GM21528 (cell line): Measurements from ENCODE around the gene CEACAM1.
"Not testable (repeated sequence)": the region's sequence is repeated elsewhere in the genome, so short reads cannot be mapped to it uniquely, and the experiment has no call there.

ENCODE experiments used
- ATAC-seq: cut with Tn5 transposase; IDR thresholded peaks from one replicate; pipeline ENCODE4 v1.9.1; 2021; ENCODE audit warnings: mild to moderate bottlenecking, moderate library complexity; ENCODE audit not compliant: unreplicated experiment, low FRiP score

CEACAM1 gene

GRCh38 chr19:42514449-42514848 lies 13.8 kb downstream of the CEACAM1 start:
- no peak for ATAC-seq

DNA sequence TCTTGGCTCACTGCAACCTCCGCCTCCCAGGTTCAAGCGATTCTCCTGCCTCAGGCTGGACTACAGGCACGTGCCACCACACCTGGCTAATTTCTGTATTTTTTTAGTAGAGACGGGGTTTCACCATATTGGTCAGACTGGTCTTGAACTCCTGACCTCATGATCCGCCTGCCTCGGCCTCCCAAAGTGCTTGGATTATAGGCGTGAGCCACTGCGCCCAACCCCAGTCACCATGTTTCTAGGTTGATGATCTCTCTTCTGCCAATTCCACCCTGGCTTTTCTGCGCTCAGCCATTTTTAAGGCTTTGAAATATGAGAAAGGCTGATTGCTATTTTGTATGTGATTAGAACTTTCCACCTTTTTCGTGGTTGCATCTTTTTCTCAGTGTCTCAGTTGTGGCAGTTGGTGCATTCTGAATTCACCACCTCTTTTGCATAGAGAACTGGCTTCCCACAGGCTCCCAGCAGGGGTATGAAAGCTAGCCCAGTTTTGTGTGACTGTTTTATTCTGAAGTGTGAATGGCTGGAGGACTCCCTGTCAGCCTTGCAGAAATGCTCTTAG lies 15.5 kb downstream of the CEACAM1 start:
- peak; percentile 61 for ATAC-seq

DNA sequence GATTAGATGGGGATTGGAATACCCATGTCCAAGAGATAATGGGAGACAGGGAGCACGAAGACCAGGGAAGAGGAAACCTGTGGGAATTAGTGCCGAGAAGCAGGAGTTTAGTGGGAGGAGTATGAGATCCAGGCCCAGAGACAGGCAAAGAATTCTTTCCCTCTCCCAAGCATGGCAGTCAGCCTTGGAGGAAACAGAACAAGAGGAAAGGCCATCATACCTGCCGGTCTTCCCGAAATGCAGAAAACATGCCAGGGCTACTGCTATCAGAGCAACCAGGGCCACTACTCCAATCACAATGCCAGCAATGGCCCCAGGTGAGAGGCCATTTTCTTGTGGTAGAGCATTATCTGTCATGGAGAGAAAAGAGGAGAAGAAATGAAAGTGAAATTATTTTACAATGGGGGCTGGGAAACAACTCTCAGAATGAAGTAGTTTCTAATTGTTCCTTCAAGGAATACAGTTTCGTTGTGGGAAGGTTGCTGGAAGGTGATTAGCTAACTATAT lies 16.1 kb downstream of the CEACAM1 start:
- ATAC-seq: no peak

DNA sequence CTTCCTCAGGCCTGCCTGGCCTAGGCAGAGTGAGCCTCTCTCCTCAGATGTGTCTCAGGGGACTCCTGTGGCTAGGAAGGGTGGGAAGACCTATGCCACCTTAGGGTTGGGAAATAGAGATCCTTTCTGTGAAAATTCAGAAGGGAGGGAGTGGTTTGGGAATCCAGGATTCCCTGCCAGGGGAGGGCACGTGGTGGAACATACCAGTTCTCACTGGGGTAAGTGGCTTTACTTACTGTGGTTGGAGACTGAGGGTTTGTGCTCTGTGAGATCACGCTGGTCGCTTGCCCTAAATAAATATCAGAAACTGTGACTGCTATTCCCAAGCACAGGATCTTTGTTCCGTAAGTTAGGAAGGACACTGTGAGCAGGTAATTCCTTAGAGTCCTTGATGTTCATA lies 16.9 kb downstream of the CEACAM1 start:
- no peak for ATAC-seq

- ATAC-seq: no peak
Observed at GRCh38 chr19:42508892-42509444, 19.3 kb downstream of the CEACAM1 start.

- ATAC-seq: no peak
Observed at GRCh38 chr19:42505066-42505465, 23.2 kb downstream of the CEACAM1 start.

DNA sequence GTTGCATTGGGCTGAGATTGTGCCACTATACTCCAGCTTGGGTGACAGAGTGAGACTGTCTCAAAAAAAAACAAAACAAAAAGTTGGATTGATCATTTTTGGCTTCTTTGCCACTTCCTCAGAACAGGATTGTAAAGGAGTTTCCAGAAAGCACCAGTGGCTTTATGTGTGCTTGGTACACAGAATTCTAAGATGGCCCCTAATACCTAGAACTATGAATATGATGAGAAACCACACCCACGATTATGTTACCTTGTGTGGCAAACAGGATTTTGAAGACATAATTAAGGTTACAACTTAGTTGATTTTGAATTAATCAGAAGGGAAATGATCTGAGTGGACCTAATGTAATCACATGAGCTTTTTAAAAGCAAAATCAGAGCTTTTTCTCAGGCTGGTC lies 26.5 kb downstream of the CEACAM1 start:
- ATAC-seq: no peak

DNA sequence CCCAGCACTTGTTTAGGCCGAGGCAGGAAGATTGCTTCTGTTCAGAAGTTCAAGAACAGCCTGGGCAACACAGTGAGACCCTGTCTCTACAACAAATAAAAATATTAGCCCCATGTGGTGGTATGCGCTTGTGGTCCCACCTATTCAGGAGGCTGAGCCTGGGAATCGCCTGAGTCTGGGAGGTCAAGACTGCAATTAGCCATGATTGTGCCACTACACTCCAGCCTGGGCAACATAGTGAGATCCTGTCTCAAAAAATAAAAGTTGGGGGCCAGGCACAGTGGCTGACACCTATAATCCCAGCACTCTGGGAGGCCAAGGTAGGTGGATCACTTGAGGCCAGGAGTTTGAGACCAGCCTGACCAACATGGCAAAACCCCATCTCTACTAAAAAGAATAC lies 27.0 kb downstream of the CEACAM1 start:
- ATAC-seq: not testable (repeated sequence)

GRCh38 chr19:42498169-42498757 lies 30.0 kb downstream of the CEACAM1 start:
- ATAC-seq: no peak

- ATAC-seq: no peak
Observed at GRCh38 chr19:42497492-42498168, 30.7 kb downstream of the CEACAM1 start.

DNA sequence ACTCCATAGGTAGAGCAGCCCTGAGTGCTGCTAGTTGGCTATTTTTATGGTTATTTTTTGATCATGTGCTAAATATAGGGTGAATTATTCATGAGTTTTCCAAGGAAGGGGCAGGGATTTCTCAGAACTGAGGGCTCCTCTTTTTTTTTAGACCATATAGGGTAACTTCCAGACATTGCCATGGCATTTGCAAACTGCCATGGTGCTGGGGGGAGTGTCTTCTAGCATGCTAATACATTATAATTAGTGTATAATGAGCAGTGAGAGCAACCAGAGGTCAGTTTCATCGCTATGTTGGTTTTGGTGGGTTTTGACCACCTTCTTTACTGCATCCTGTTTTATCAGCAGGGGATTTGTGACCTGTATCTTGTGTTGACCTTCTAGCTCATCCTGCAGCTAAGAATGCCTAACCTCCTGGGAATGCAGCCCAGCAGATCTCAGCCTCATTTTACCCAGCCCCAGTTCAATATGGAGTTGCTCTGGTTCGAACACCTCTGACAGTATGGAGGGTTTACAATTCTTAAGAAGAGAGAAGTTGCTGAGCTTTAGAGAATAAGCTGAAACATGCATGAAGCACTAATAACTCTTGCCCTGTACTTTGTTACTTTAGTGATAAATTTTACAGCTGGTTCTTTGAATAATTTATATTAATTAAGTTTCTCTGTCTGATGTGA lies 31.7 kb downstream of the CEACAM1 start:
- no peak for ATAC-seq

DNA sequence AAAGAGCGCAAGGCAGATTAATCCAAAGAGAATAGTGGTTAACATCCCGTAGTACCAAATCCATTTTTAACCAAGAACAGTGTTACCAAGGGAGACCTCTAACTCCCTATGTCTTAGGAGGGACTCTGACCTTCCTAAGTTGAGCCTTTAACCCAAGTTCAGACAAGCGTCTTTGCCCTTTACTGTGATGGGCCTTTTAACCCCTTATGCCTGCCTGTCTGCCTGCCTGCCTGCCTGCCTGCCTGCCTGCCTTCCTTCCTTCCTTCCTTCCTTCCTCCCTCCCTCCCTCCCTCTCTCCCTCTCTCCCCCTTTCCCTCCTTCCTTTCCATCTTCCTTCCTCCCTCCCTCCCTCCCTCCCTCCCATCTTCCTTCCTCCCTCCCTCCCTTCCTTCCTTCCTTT lies 32.6 kb downstream of the CEACAM1 start:
- ATAC-seq: no peak

DNA sequence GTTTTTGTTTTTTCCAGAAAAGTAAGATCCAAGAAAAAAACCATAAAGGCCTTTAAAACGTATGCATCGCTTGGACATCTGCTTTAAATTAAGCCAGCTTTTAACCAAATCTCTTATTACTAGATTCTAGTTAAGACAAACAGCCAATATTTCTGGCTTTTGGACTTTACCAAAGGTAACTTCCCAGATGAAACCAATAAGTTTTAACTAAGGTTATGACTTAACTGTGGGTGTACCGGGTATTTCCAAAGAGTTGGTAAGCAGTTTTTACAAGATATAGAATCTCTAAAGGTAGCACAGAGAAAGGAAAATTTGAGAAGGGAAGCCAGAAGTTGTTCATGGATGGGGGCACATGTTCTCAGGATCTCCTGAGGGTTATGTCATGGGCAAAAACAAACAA lies 34.0 kb downstream of the CEACAM1 start:
- ATAC-seq: no peak

GRCh38 chr19:42488783-42489521 lies 39.3 kb downstream of the CEACAM1 start:
- ATAC-seq: no peak

- no peak for ATAC-seq
Observed at GRCh38 chr19:42487798-42488178, 40.5 kb downstream of the CEACAM1 start.

- ATAC-seq: no peak
Observed at GRCh38 chr19:42487032-42487797, 41.1 kb downstream of the CEACAM1 start.

GRCh38 chr19:42485036-42485435 lies 43.2 kb downstream of the CEACAM1 start:
- ATAC-seq: not testable (repeated sequence)

DNA sequence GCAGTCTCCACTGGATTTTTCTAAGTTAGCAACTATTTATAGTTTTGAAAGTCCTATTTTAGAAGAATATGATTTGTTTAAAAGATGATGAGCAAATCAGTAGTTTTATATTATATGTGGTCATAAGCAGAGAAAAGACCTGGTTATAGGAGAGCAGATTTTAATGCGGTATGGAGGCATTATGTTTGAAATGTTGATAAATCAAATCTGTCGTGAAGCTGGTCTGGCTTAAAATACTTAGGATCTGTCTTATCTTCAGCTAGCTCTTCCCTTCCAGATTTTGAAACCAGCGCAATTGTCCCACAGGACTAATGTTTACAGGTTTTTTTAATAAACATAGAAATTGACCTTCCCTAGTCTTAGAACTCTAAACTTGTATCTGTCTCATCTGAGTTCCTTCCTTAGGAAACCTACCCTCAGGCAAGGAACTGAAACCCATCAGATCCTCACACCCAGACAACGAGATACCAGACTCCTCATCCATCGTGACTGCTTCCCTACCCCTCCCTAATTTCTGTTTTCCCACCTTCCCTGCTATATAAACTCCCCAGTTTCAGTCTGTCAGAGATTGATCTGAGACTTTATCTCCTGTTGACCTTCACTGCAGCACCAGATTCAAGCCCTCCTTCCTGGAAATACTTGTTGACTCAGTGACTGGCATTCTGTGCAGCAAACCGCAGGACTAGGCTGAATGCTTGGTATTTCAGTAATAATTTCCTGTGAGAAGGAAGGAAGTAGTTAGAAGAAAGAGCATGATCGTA lies 47.8 kb downstream of the CEACAM1 start:
- ATAC-seq: no peak

- ATAC-seq: no peak
Observed at GRCh38 chr19:42479736-42480135, 48.5 kb downstream of the CEACAM1 start.
